Vagina (tissue), 2 donors: ENCODE measurements around the gene CIAO3. TPM values are rescaled to one million over a fixed set of nuclear protein-coding genes. Genes with fewer than 3 reads are reported as not detected.
"Not testable (repeated sequence)": the region's sequence is repeated elsewhere in the genome, so short reads cannot be mapped to it uniquely, and the experiment has no call there.

Experiments used
- DNase-seq, 2 donors: peaks; one replicate each; pipeline ENCODE4 v3.0.0-alpha.2; 2017; ENCODE audit errors: extremely low spot score in 2 of 2
- H3K27ac ChIP-seq: fragments of 200-600 bp; sonication (generic); one replicate; pipeline ENCODE4 v1.5.1; 2019
- H3K27me3 ChIP-seq: fragments of 200-600 bp; sonication (generic); one replicate; pipeline ENCODE4 v1.5.1; 2019
- H3K36me3 ChIP-seq, 2 donors: fragments of 200-600 bp; sonication (generic); one replicate each; pipeline ENCODE4 v1.5.1; 2017 to 2019
- H3K4me1 ChIP-seq: fragments of 200-600 bp; sonication (generic); one replicate; pipeline ENCODE4 v1.5.1; 2019
- H3K4me3 ChIP-seq, 2 donors: fragments of 200-600 bp; sonication (generic); 1 replicate in 1 of 2; 2 replicates in 1 of 2; pipeline ENCODE4 v1.5.1; 2016 to 2019
- H3K9me3 ChIP-seq: fragments of 200-600 bp; sonication (generic); one replicate; pipeline ENCODE4 v1.5.1; 2019
- CTCF ChIP-seq, 3 experiments: fragments of 450-650 bp in 2 of 3; fragments of 200-600 bp in 1 of 3; sonication (generic) in 1 of 3; IDR thresholded peaks; one replicate each; pipeline ENCODE4 v1.5.1; 2017 to 2019; ENCODE audit warnings: antibody characterized with exemption in 3 of 3, mild to moderate bottlenecking in 2 of 3, moderate library complexity in 2 of 3
- POLR2A ChIP-seq, 2 donors: fragments of 450-650 bp; IDR thresholded peaks; one replicate each; pipeline ENCODE4 v1.6.1; 2017; ENCODE audit warnings: antibody characterized with exemption in 2 of 2, mild to moderate bottlenecking in 2 of 2, moderate library complexity in 2 of 2
- POLR2AphosphoS5 ChIP-seq, 2 donors: sonication (generic); formaldehyde crosslinking; IDR thresholded peaks; one replicate each; pipeline ENCODE4 v1.9.0; 2017; ENCODE audit warnings: antibody characterized with exemption in 2 of 2, mild to moderate bottlenecking in 2 of 2, low read depth in 1 of 2; ENCODE audit not compliant: insufficient read depth in 1 of 2
- intact Hi-C: fragments of 100-400 bp; cut with DNase I; formaldehyde crosslinking; loops from one replicate; pipeline ENCODE4 v1.15.1; 2023
- total RNA-seq: library from RNA; depleted of rRNA; stranded (reverse); fragments of >200 nt; gene quantifications from one replicate; pipeline ENCODE4 v1.2.3, GENCODE V29; 2016

CIAO3 gene
- total RNA-seq, 1 donor from 2014 or later = 32.7 TPM

- TF ChIP-seq CTCF (IDR thresholded peaks at IDR 0.05) (no peak), POLR2A (IDR thresholded peaks at IDR 0.05) (no peak), POLR2AphosphoS5 (IDR thresholded peaks at IDR 0.05; ENCODE audit: insufficient read depth in 1 of 2, low read depth in 1 of 2) (no peak)
- intact Hi-C loops = no loop called here
- no peak overlapping the region for H3K4me3 ChIP-seq
- no peak overlapping the region for H3K27ac ChIP-seq
- no peak for DNase-seq
- H3K9me3 ChIP-seq = no peaks in the 10 kb centered on the region
- no peaks in the 10 kb centered on the region for H3K4me1 ChIP-seq
- no peaks in the 10 kb centered on the region for H3K36me3 ChIP-seq
- no peaks in the 10 kb centered on the region for H3K27me3 ChIP-seq
These were observed 5.8 kb upstream of the CIAO3 start for GRCh38 chr16:746637-747036.

GRCh38 chr16:745739-746138 lies 4.9 kb upstream of the CIAO3 start:
- H3K9me3 ChIP-seq = no peaks in the 10 kb centered on the region
- no peaks in the 10 kb centered on the region for H3K36me3 ChIP-seq
- H3K27me3 ChIP-seq = no peaks in the 10 kb centered on the region
- H3K27ac ChIP-seq = no peak overlapping the region
- no peak for DNase-seq
- H3K4me3 ChIP-seq = no peak overlapping the region
- intact Hi-C loops = no loop called here
- TF ChIP-seq POLR2A (IDR thresholded peaks at IDR 0.05) (no peak), POLR2AphosphoS5 (IDR thresholded peaks at IDR 0.05; ENCODE audit: insufficient read depth in 1 of 2, low read depth in 1 of 2) (no peak), CTCF (IDR thresholded peaks at IDR 0.05) (no peak)
- peaks cover 5% of the 10 kb centered on the region for H3K4me1 ChIP-seq

- Histone ChIP-seq H3K27me3 (no peaks in the 10 kb centered on the region), H3K4me1 (peaks cover 19% of the 10 kb centered on the region), H3K9me3 (no peaks in the 10 kb centered on the region), H3K27ac (no peak overlapping the region), H3K4me3 (no peak overlapping the region), H3K36me3 (no peaks in the 10 kb centered on the region)
- no peak for TF ChIP-seq CTCF (IDR thresholded peaks at IDR 0.05)
- TF ChIP-seq POLR2AphosphoS5 (IDR thresholded peaks at IDR 0.05; ENCODE audit: insufficient read depth in 1 of 2, low read depth in 1 of 2) = no peak
- no peak for TF ChIP-seq POLR2A (IDR thresholded peaks at IDR 0.05)
- intact Hi-C loops = no loop called here
- DNase-seq = no peak
These were observed 3.1 kb upstream of the CIAO3 start for GRCh38 chr16:743794-744500.

GRCh38 chr16:742894-743293 lies 2.1 kb upstream of the CIAO3 start:
- peaks cover 21% of the 10 kb centered on the region for H3K4me1 ChIP-seq
- H3K9me3 ChIP-seq, H3K27me3 ChIP-seq, DNase-seq, H3K4me3 ChIP-seq, intact Hi-C loops, H3K27ac ChIP-seq, H3K36me3 ChIP-seq: not testable (repeated sequence)

GRCh38 chr16:741986-742629 lies 1.3 kb upstream of the CIAO3 start:
- peaks cover 0 to 6% of the 10 kb centered on the region in 2 donors for H3K36me3 ChIP-seq
- no peaks in the 10 kb centered on the region for H3K27me3 ChIP-seq
- intact Hi-C loops = no loop called here
- no peak overlapping the region for H3K27ac ChIP-seq
- no peak overlapping the region for H3K4me3 ChIP-seq
- TF ChIP-seq POLR2A (IDR thresholded peaks at IDR 0.05) (no peak), CTCF (IDR thresholded peaks at IDR 0.05) (no peak), POLR2AphosphoS5 (IDR thresholded peaks at IDR 0.05; ENCODE audit: insufficient read depth in 1 of 2, low read depth in 1 of 2) (no peak)
- H3K9me3 ChIP-seq = no peaks in the 10 kb centered on the region
- DNase-seq = no peak
- peaks cover 28% of the 10 kb centered on the region for H3K4me1 ChIP-seq
